Fibroblast of villous mesenchyme (primary cell): Measurements from ENCODE around the gene NGEF. TPM values are rescaled to one million over a fixed set of nuclear protein-coding genes. Genes with fewer than 3 reads are reported as not detected.

Experiments used
- DNase-seq: peaks from one replicate; pipeline ENCODE4 v3.0.0-alpha.2; 2010; ENCODE audit warnings: low read depth
- H3K4me3 ChIP-seq: 2 replicates; pipeline ENCODE4 v1.5.1; 2011; ENCODE audit warnings: low read depth, mild to moderate bottlenecking, low read length
- total RNA-seq: library from RNA; depleted of rRNA; stranded (reverse); fragments of >200 nt; gene quantifications from 2 replicates; pipeline ENCODE4 v1.2.3, GENCODE V29; 2012
- TF ChIP-seq, protein P1 (sequence below): IDR thresholded peaks from 2 replicates; pipeline ENCODE4 v1.5.1; 2012; ENCODE audit warnings: low read depth, mild to moderate bottlenecking, low read length; ENCODE audit not compliant: insufficient read depth

NGEF gene
- total RNA-seq, 1 donor: 0.86 TPM

DNA sequence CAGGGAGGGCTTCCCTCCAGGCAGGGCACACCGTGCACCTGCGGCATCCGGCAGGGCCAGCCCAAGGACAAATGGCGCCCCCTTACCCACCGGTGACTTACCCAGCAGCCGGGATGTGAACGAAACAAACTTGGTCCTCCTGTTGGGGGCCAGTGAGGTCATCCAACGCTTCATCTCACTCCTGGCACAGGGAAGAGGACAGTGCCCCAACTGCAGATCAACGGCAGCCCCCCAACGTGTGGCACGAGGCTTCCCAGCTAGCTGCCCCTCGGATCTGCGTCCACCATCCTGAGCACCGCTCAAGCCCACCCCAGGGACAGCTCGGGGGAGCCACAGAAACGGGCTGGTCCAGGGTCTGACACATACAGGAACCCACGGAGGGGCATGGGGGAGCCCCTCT is 131.0 kb downstream of the NGEF start:
- no peak overlapping the region for H3K4me3 ChIP-seq
- TF ChIP-seq, protein P1, sequence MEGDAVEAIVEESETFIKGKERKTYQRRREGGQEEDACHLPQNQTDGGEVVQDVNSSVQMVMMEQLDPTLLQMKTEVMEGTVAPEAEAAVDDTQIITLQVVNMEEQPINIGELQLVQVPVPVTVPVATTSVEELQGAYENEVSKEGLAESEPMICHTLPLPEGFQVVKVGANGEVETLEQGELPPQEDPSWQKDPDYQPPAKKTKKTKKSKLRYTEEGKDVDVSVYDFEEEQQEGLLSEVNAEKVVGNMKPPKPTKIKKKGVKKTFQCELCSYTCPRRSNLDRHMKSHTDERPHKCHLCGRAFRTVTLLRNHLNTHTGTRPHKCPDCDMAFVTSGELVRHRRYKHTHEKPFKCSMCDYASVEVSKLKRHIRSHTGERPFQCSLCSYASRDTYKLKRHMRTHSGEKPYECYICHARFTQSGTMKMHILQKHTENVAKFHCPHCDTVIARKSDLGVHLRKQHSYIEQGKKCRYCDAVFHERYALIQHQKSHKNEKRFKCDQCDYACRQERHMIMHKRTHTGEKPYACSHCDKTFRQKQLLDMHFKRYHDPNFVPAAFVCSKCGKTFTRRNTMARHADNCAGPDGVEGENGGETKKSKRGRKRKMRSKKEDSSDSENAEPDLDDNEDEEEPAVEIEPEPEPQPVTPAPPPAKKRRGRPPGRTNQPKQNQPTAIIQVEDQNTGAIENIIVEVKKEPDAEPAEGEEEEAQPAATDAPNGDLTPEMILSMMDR: no peak
- DNase-seq: no peak

DNA sequence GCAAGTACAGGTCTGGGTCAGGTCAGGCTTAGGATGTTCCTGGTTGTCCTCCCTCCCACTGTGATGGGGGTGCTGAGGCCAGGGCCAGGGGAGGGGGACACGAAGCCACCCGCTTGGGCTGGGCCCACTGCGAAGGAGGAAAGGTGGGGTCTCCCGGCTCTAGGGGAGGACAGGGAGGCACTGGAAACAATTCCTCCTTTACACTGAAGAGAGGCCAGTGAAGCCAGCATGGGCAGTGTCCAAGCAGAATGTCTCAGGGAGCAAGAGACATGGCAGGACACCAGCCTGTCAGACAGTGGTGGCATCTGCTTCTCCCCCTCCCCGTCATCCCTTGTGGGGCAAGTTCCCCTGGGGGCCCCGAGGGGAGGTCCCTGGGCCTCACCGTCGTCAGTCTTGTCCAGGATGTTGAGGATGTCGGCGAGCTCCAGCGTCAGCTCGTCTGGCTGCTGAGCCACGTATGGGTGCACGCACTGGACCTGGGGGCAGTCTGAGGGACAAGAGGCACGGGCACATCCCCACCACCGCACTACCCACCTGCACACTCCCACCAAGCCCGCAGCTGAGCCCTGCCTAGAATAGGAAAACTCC is 132.2 kb downstream of the NGEF start:
- H3K4me3 ChIP-seq: no peak overlapping the region
- no peak for DNase-seq
- TF ChIP-seq, protein P1: no peak

DNA sequence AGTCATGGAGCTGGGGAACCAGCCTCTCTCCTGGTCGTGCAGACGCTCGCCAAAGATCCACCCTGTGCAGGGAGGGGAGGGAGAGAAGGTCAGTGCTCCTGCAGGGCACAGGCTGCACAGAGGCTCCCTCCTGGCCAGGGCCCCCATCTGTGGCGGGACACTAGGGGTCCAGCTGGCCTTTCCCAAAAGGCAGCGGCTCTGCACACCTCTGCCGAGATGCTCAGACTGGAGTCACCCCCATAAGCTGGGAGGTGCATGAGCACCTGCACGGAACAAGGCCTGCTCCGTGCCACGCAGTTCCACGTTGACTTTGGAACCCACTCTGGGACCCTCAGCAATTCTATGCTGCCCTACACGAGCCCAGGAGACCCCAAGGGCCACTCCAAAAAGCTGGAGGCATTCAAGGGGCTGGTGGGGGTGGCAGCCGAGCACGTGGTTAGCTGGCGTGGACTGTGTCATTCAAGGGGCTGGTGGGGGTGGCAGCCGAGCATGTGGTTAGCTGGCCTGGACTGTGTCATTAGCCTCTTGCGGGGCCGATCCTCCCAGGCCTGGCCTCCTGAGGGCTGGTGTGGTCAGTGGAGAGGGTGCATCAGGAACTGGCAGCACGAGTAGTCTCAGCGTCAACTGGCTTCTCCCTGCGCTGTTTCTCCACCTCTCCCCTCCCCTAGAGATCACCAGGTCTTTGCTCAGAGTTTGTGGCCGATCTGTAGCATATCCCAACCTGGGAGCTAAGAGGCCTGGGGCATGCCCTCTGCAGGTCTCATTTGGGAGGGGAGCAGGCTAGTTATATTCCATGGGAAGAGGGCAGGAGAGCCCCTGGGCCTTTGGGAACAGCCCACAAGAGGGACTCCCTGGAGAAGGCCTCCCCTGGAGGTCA is 133.2 kb downstream of the NGEF start:
- no peak for DNase-seq
- TF ChIP-seq, protein P1: no peak
- no peak overlapping the region for H3K4me3 ChIP-seq

DNA sequence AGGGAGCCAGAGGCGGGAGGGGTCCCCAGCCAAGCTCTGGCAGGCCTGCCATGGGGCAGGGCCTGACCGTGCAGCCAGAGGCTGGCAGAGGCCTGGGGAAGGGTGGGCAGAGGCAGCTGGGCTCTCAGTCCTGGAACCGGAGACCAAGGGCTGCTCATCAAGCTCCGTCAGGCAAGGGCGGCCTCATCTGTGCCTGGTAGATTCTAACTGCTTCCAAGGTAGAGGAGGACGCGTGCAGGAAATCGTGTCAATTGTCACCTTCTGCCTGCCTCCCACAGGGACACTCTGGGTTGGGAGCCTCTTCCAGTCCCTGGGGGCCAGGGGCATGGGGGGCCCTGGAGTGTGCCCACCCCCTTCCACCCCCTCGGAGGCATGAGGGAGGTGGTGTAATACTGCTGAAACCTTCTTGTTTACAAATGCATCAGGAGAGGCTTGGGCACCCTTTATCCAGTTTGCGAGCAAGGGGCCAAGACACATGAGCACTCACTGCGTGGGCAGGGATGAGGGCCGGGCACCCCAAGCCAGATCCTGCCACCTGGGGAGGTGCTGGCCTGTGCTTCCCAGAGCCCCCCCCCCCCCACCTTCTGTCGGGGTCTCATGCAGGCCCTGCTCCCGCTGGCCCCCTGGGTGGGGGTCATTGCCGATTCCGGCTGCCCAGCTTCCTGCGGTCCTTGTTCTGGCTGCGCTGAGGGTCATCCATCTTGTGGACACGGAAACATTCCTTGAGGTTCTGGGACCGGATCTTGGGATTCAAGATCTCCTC is 134.0 kb downstream of the NGEF start:
- no peak overlapping the region for H3K4me3 ChIP-seq
- DNase-seq: no peak
- TF ChIP-seq, protein P1: no peak

DNA sequence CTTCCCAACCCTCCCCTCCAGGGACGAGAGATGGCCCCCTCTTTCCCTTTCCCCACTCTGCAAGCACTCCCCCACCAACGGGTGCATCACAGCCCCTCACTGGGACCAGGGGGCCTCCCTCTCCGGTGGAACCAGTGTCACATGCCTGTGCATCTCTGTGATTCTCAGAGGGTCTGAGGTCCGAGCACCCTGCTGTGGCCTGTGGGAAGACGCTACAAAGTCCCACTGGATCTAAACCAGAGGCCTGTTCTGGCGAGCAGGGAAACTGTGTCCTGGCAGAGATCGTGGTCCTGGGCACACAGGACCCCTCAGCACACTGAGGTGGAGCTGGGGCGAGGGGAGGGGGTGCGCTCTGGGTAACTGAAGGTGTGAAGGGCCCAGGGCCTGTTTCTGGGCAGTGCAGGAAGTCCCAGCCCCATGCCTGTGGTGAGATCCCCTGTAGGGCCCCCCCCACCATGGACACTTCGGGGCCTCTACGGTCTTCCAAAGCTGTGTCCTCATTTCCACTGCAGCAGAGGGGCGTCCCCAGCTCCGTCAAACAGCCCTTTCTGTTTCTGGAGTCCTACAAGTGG is 135.0 kb downstream of the NGEF start:
- DNase-seq: no peak
- no peak overlapping the region for H3K4me3 ChIP-seq
- TF ChIP-seq, protein P1: no peak

DNA sequence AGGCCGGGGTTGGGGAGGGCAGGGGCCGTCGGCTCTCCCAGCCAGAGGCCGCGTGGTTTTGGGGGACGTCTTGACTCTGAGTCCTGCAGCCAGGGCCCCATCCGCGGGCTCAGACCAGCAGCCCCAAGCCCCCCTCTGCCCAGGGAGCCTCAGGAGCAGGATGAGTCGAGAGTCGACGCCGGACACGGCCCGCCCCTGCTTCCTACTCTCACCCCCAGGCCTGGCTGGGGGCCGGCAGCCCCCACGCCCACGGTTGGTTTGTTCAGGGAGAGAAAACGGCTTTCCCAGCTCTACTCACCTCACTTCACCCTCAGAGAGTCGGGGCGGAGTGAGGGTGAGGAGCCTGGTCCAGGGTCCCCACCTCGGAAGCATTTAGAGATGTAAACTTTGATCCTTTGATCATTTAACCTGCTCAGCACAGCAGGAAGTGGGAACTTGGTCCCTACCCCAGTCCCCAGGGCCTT is 136.0 kb downstream of the NGEF start:
- no peak overlapping the region for H3K4me3 ChIP-seq
- TF ChIP-seq, protein P1: no peak
- DNase-seq: no peak
